Sigmoid colon (tissue), 4 donors: ENCODE results near the gene TMEM184B.

Experiments
- CTCF ChIP-seq, 4 experiments: fragments of 450-650 bp in 3 of 4; fragments of 200-600 bp in 1 of 4; IDR thresholded peaks; one replicate each; pipeline ENCODE4 v1.5.1; 2016 to 2019; ENCODE audit warnings: antibody characterized with exemption in 4 of 4, mild to moderate bottlenecking in 3 of 4, moderate library complexity in 2 of 4
- EP300 ChIP-seq, 4 donors: sonication (generic); formaldehyde crosslinking; IDR thresholded peaks; one replicate each; pipeline ENCODE4 v1.6.1; 2017; ENCODE audit warnings: antibody characterized with exemption in 4 of 4

GRCh38 chr22:38247713-38248112 is 25.1 kb downstream of the TMEM184B start:
- TF ChIP-seq CTCF (IDR thresholded peaks at IDR 0.05): no peak
- TF ChIP-seq EP300 (IDR thresholded peaks at IDR 0.05): no peak
